Immature natural killer cell (primary cell): ENCODE data around the gene NSUN2. TPM values are rescaled to one million over a fixed set of nuclear protein-coding genes. Genes with fewer than 3 reads are reported as not detected.

Experiments used
- DNase-seq, 3 donors: peaks; one replicate each; pipeline ENCODE4 v3.0.0; 2022; ENCODE audit warnings: mixed read lengths in 1 of 3
- H3K27ac Mint-ChIP-seq, 6 donors: one replicate each; pipeline ENCODE4 v1.8.0; 2020; ENCODE audit warnings: mixed read lengths in 6 of 6, mild to moderate bottlenecking in 5 of 6, inconsistent platforms in 4 of 6, moderate library complexity in 3 of 6
- H3K27me3 Mint-ChIP-seq, 3 donors: one replicate each; pipeline ENCODE4 v1.8.0; 2020 to 2021; ENCODE audit warnings: low read depth in 3 of 3, mild to moderate bottlenecking in 3 of 3, mixed read lengths in 3 of 3, moderate library complexity in 3 of 3, inconsistent platforms in 1 of 3
- H3K36me3 Mint-ChIP-seq, 3 donors: one replicate each; pipeline ENCODE4 v1.8.0; 2020; ENCODE audit warnings: mixed read lengths in 3 of 3, inconsistent platforms in 2 of 3, mild to moderate bottlenecking in 2 of 3
- H3K4me1 Mint-ChIP-seq, 2 donors: one replicate each; pipeline ENCODE4 v1.8.0; 2020; ENCODE audit warnings: inconsistent platforms in 2 of 2, mild to moderate bottlenecking in 2 of 2, mixed read lengths in 2 of 2, moderate library complexity in 1 of 2
- H3K4me3 Mint-ChIP-seq, 5 donors: one replicate each; pipeline ENCODE4 v1.8.0; 2020; ENCODE audit warnings: mild to moderate bottlenecking in 5 of 5, mixed read lengths in 5 of 5, inconsistent platforms in 3 of 5, moderate library complexity in 3 of 5
- H3K9me3 Mint-ChIP-seq, 6 donors: one replicate each; pipeline ENCODE4 v1.8.0; 2020; ENCODE audit warnings: mild to moderate bottlenecking in 6 of 6, mixed read lengths in 6 of 6, inconsistent platforms in 4 of 6, moderate library complexity in 3 of 6
- polyA plus RNA-seq, 3 donors: library from polyadenylated mRNA; unstranded; fragments of 300-500 nt; fragmentation: Illumina TruSeq; gene quantifications; one replicate each; pipeline ENCODE4 v1.2.3, GENCODE V29; 2021

Gene NSUN2
- polyA plus RNA-seq, 3 donors from 2014 or later, result 21.0 to 53.7 (median 29.1) TPM

- Mint-ChIP-seq H3K36me3 (no peaks in the 10 kb centered on the region), H3K9me3 (no peaks in the 10 kb centered on the region), H3K4me3 (no peak overlapping the region), H3K4me1 (no peaks in the 10 kb centered on the region), H3K27ac (no peak overlapping the region), H3K27me3 (peaks cover 1 to 15% (median 2%) of the 10 kb centered on the region in 3 donors)
- no peak for DNase-seq
These were observed 64.5 kb downstream of the NSUN2 start for GRCh38 chr5:6568383-6568782.

- H3K4me1 Mint-ChIP-seq, result no peaks in the 10 kb centered on the region
- H3K36me3 Mint-ChIP-seq, result no peaks in the 10 kb centered on the region
- H3K27me3 Mint-ChIP-seq, result peaks cover 1 to 15% (median 2%) of the 10 kb centered on the region in 3 donors
- H3K27ac Mint-ChIP-seq, result no peak overlapping the region
- DNase-seq, result no peak
- no peak overlapping the region for H3K4me3 Mint-ChIP-seq
- H3K9me3 Mint-ChIP-seq, result no peaks in the 10 kb centered on the region
These were observed 65.0 kb downstream of the NSUN2 start for GRCh38 chr5:6567835-6568234.

- peaks cover 1 to 15% (median 2%) of the 10 kb centered on the region in 3 donors for H3K27me3 Mint-ChIP-seq
- H3K4me1 Mint-ChIP-seq, result no peaks in the 10 kb centered on the region
- DNase-seq, result no peak
- no peaks in the 10 kb centered on the region for H3K9me3 Mint-ChIP-seq
- H3K4me3 Mint-ChIP-seq, result no peak overlapping the region
- H3K36me3 Mint-ChIP-seq, result no peaks in the 10 kb centered on the region
- H3K27ac Mint-ChIP-seq, result no peak overlapping the region
These were observed 65.8 kb downstream of the NSUN2 start for GRCh38 chr5:6567068-6567467.

GRCh38 chr5:6565492-6565891 lies 67.4 kb downstream of the NSUN2 start:
- Mint-ChIP-seq H3K27me3 (peaks cover 3 to 18% (median 7%) of the 10 kb centered on the region in 3 donors), H3K4me1 (no peaks in the 10 kb centered on the region), H3K27ac (no peak overlapping the region), H3K9me3 (no peaks in the 10 kb centered on the region), H3K36me3 (no peaks in the 10 kb centered on the region), H3K4me3 (no peak overlapping the region)
- no peak for DNase-seq

GRCh38 chr5:6557807-6558575 lies 74.9 kb downstream of the NSUN2 start:
- Mint-ChIP-seq H3K4me3 (no peak overlapping the region), H3K4me1 (no peaks in the 10 kb centered on the region), H3K36me3 (no peaks in the 10 kb centered on the region), H3K27me3 (peaks cover 3 to 15% (median 7%) of the 10 kb centered on the region in 3 donors), H3K27ac (no peak overlapping the region), H3K9me3 (peaks cover 0 to 2% (median 0%) of the 10 kb centered on the region in 6 donors)
- DNase-seq, result no peak

- Mint-ChIP-seq H3K27me3 (peaks cover 3 to 18% (median 7%) of the 10 kb centered on the region in 3 donors), H3K9me3 (peaks cover 0 to 2% (median 0%) of the 10 kb centered on the region in 6 donors), H3K27ac (no peak overlapping the region), H3K4me1 (no peaks in the 10 kb centered on the region), H3K4me3 (no peak overlapping the region), H3K36me3 (no peaks in the 10 kb centered on the region)
- no peak for DNase-seq
These were observed 76.1 kb downstream of the NSUN2 start for GRCh38 chr5:6556802-6557102.

- H3K4me3 Mint-ChIP-seq, result no peak overlapping the region
- H3K27ac Mint-ChIP-seq, result no peak overlapping the region
- DNase-seq, result no peak
- H3K9me3 Mint-ChIP-seq, result peaks cover 0 to 2% (median 0%) of the 10 kb centered on the region in 6 donors
- no peaks in the 10 kb centered on the region for H3K4me1 Mint-ChIP-seq
- peaks cover 3 to 17% (median 4%) of the 10 kb centered on the region in 3 donors for H3K27me3 Mint-ChIP-seq
- no peaks in the 10 kb centered on the region for H3K36me3 Mint-ChIP-seq
These were observed 76.6 kb downstream of the NSUN2 start for GRCh38 chr5:6556089-6556801.

- peaks cover 1 to 15% (median 4%) of the 10 kb centered on the region in 3 donors for H3K27me3 Mint-ChIP-seq
- no peak overlapping the region for H3K27ac Mint-ChIP-seq
- no peak for DNase-seq
- H3K4me3 Mint-ChIP-seq, result no peak overlapping the region
- no peaks in the 10 kb centered on the region for H3K36me3 Mint-ChIP-seq
- peaks cover 0 to 2% (median 0%) of the 10 kb centered on the region in 6 donors for H3K9me3 Mint-ChIP-seq
- H3K4me1 Mint-ChIP-seq, result no peaks in the 10 kb centered on the region
These were observed 78.0 kb downstream of the NSUN2 start for GRCh38 chr5:6554812-6555211.

GRCh38 chr5:6553972-6554371 lies 78.9 kb downstream of the NSUN2 start:
- H3K4me3 Mint-ChIP-seq, result no peak overlapping the region
- no peaks in the 10 kb centered on the region for H3K4me1 Mint-ChIP-seq
- no peak overlapping the region for H3K27ac Mint-ChIP-seq
- no peak for DNase-seq
- peaks cover 0 to 2% (median 0%) of the 10 kb centered on the region in 6 donors for H3K9me3 Mint-ChIP-seq
- H3K27me3 Mint-ChIP-seq, result peaks cover 1 to 15% (median 3%) of the 10 kb centered on the region in 3 donors
- H3K36me3 Mint-ChIP-seq, result no peaks in the 10 kb centered on the region

GRCh38 chr5:6552612-6553011 lies 80.2 kb downstream of the NSUN2 start:
- H3K36me3 Mint-ChIP-seq, result no peaks in the 10 kb centered on the region
- H3K4me3 Mint-ChIP-seq, result no peak overlapping the region
- H3K27me3 Mint-ChIP-seq, result peaks cover 1 to 15% (median 2%) of the 10 kb centered on the region in 3 donors
- no peaks in the 10 kb centered on the region for H3K4me1 Mint-ChIP-seq
- peaks cover 0 to 2% (median 0%) of the 10 kb centered on the region in 6 donors for H3K9me3 Mint-ChIP-seq
- no peak for DNase-seq
- H3K27ac Mint-ChIP-seq, result no peak overlapping the region

- peaks cover 0 to 4% (median 0%) of the 10 kb centered on the region in 6 donors for H3K9me3 Mint-ChIP-seq
- H3K4me3 Mint-ChIP-seq, result no peak overlapping the region
- no peak overlapping the region for H3K27ac Mint-ChIP-seq
- no peak for DNase-seq
- H3K4me1 Mint-ChIP-seq, result no peaks in the 10 kb centered on the region
- H3K36me3 Mint-ChIP-seq, result no peaks in the 10 kb centered on the region
- peaks cover 1 to 15% (median 2%) of the 10 kb centered on the region in 3 donors for H3K27me3 Mint-ChIP-seq
These were observed 80.9 kb downstream of the NSUN2 start for GRCh38 chr5:6551955-6552313.

GRCh38 chr5:6551287-6551954 lies 81.4 kb downstream of the NSUN2 start:
- no peak for DNase-seq
- peaks cover 1 to 10% (median 2%) of the 10 kb centered on the region in 3 donors for H3K27me3 Mint-ChIP-seq
- H3K4me3 Mint-ChIP-seq, result no peak overlapping the region
- no peaks in the 10 kb centered on the region for H3K4me1 Mint-ChIP-seq
- no peaks in the 10 kb centered on the region for H3K36me3 Mint-ChIP-seq
- peaks cover 0 to 4% (median 0%) of the 10 kb centered on the region in 6 donors for H3K9me3 Mint-ChIP-seq
- H3K27ac Mint-ChIP-seq, result no peak overlapping the region

- DNase-seq, result no peak
- no peak overlapping the region for H3K27ac Mint-ChIP-seq
- peaks cover 1 to 5% (median 2%) of the 10 kb centered on the region in 3 donors for H3K27me3 Mint-ChIP-seq
- peaks cover 0 to 2% (median 0%) of the 10 kb centered on the region in 6 donors for H3K9me3 Mint-ChIP-seq
- H3K4me3 Mint-ChIP-seq, result no peak overlapping the region
- H3K4me1 Mint-ChIP-seq, result no peaks in the 10 kb centered on the region
- H3K36me3 Mint-ChIP-seq, result no peaks in the 10 kb centered on the region
These were observed 82.2 kb downstream of the NSUN2 start for GRCh38 chr5:6550628-6551027.
